K562 (cell line): ENCODE measurements around the gene HAL. TPM values are rescaled to one million over a fixed set of nuclear protein-coding genes. Genes with fewer than 3 reads are reported as not detected.

Experiments used
- BCLAF1 ChIP-seq, 2 experiments: fragments of 450-650 bp in 1 of 2; IDR thresholded peaks; 2 replicates each; pipeline ENCODE4 v1.6.1; 2011 to 2017; ENCODE audit warnings: low read depth in 2 of 2, antibody characterized with exemption in 1 of 2, borderline replicate concordance in 1 of 2, low read length in 1 of 2, mild to moderate bottlenecking in 1 of 2, mixed read lengths in 1 of 2; ENCODE audit not compliant: control insufficient read depth in 1 of 2
- MAFG ChIP-seq: fragments of 450-650 bp; conservative IDR thresholded peaks from 2 replicates; pipeline ENCODE4 v1.6.1; 2016; ENCODE audit warnings: missing genetic modification characterization, missing compliant biosample characterization
- NCOA6 ChIP-seq: fragments of 450-650 bp; IDR thresholded peaks from 2 replicates; pipeline ENCODE4 v1.6.1; 2017; ENCODE audit warnings: mild to moderate bottlenecking
- NFXL1 ChIP-seq: fragments of 450-650 bp; formaldehyde crosslinking; IDR thresholded peaks from 2 replicates; pipeline ENCODE4 v1.4.0; 2021; ENCODE audit warnings: mild to moderate bottlenecking
- POLR2AphosphoS5 ChIP-seq: IDR thresholded peaks from 2 replicates; pipeline ENCODE4 v1.6.1; 2011; ENCODE audit warnings: mild to moderate bottlenecking, low read depth, low read length, moderate library complexity; ENCODE audit not compliant: control insufficient read depth, insufficient read depth
- RUNX1 ChIP-seq: sonication (generic); IDR thresholded peaks from 2 replicates; pipeline ENCODE4 v1.6.1; 2016; ENCODE audit warnings: antibody characterized with exemption, low read depth
- ZNF407 ChIP-seq: fragments of 450-650 bp; IDR thresholded peaks from 2 replicates; pipeline ENCODE4 v1.6.1; 2016; ENCODE audit warnings: low read depth
- polyA plus RNA-seq, 8 experiments: library from polyadenylated mRNA; depleted of rRNA in 4 of 8; stranded (reverse) in 5 of 8; unstranded in 3 of 8; fragments of >200 nt; fragmentation: Nextera tagmentation in 2 of 8; fragmentation: Illumina TruSeq in 1 of 8; extraction: Ambion mirVana in 2 of 8; extraction: Trizol in 1 of 8; gene quantifications; 2 replicates each; pipeline versions ENCODE4 v1.2.1 to v1.2.3, GENCODE V29; 2011 to 2014; ENCODE audit warnings: inconsistent platforms in 1 of 8, missing spikeins in 1 of 8
- total RNA-seq, 7 experiments: library from RNA; depleted of rRNA in 6 of 7; stranded (reverse); fragments of >200 nt in 6 of 7; fragmentation: Illumina TruSeq in 2 of 7; extraction: Trizol in 2 of 7; gene quantifications; 2 replicates each; pipeline versions ENCODE4 v1.2.1 to v1.2.3, GENCODE V29; 2011 to 2021; ENCODE audit warnings: low replicate concordance in 1 of 7

The HAL gene
- total and polyA plus RNA-seq, 9 of the 15 experiments (the other 6 are each of a cell fraction or from before 2014, with no cell fraction given), result 0.03 to 0.36 (median 0.20) TPM; not detected in 4

GRCh38 chr12:96006727-96007126, 10.6 kb upstream of the HAL start (continued):
- TF ChIP-seq ZNF407 (no peak), NCOA6 (no peak), BCLAF1 (IDR thresholded peaks at IDR 0.05; ENCODE audit: borderline replicate concordance in 1 of 2, control insufficient read depth in 1 of 2, low read depth in 2 of 2, low read length in 1 of 2) (no peak), MAFG (peak; percentile 32; the same call in 1 of the 2 replicates), POLR2AphosphoS5 (no peak), NFXL1 (CRISPR knock-in tag) (no peak), RUNX1 (no peak)
